Measurements from ENCODE around the gene LCE1B.

- TF ChIP-seq, protein P1, sequence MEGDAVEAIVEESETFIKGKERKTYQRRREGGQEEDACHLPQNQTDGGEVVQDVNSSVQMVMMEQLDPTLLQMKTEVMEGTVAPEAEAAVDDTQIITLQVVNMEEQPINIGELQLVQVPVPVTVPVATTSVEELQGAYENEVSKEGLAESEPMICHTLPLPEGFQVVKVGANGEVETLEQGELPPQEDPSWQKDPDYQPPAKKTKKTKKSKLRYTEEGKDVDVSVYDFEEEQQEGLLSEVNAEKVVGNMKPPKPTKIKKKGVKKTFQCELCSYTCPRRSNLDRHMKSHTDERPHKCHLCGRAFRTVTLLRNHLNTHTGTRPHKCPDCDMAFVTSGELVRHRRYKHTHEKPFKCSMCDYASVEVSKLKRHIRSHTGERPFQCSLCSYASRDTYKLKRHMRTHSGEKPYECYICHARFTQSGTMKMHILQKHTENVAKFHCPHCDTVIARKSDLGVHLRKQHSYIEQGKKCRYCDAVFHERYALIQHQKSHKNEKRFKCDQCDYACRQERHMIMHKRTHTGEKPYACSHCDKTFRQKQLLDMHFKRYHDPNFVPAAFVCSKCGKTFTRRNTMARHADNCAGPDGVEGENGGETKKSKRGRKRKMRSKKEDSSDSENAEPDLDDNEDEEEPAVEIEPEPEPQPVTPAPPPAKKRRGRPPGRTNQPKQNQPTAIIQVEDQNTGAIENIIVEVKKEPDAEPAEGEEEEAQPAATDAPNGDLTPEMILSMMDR (IDR thresholded peaks at IDR 0.05), result no peak
- no peak for TF ChIP-seq POLR2A (IDR thresholded peaks at IDR 0.05)
These were observed 16.1 kb upstream of the LCE1B start for GRCh38 chr1:152795686-152796085.
